ENCODE results near the gene PGM5.
"Not testable (repeated sequence)": the region's sequence is repeated elsewhere in the genome, so short reads cannot be mapped to it uniquely, and the experiment has no call there.

Gene PGM5

DNA sequence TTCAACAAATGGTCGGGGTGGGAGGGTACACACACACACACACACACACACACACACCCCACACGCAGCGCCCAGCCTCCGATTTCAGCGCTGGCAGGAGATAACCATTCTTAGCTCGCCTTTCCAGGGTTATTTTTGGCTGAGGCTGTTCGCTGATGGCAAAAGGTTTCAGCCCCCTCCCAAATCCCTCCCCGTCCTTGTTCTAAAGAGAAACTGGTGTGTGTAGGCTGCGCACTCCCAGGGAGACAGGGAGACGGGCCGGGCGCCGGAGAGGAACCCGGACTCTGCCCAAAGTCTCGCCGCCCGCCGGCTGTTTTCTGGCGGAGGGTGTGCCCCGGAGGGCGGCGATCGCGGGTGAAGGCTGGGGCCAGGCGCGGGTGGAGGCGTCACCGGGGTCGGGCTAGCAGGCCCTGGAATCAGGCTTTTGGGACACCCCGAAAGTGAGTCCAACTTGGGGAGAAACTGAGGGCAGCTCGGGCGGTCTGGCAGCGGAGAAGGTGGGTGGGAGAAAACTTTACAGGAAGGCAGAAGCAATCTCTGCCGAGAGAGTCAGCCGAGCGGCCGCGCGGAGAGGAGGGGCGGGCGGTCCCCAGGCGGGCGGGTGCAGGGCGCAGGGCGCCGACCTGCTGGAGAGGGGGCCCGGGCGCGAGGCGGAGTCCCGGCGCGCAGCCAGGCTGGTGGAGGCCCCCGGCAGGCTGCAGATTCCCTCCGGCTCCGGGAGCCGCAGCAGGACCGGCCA lies at the start of gene PGM5:
TSS of gene PGM5 (plus strand) at position 232 of the 739 bp plus-strand sequence. CDS start 517 bp downstream, outside the sequence.
- DNase-seq = peak; percentile 67

DNA sequence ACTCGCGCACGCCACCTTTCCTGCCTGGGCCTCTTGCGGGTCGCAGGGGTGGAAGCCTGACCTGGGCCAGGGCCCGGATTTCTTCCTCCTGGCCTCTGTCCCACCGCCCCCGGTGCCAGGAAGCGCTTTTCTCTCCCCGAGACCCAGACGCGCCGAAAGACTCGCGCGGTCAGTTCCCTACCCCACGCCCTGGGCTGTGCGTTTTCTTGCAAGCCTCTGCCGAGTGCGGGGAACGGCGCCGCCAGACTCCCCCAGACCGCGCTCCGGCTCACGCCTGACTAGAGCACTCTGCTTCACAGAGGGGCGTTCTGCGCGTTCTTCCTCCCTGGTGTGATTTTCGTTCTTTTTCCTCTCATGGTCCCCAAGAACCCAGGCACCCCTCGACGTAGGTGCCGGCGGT lies 49.3 kb upstream of the PGM5 start:
- not testable (repeated sequence) for DNase-seq

DNA sequence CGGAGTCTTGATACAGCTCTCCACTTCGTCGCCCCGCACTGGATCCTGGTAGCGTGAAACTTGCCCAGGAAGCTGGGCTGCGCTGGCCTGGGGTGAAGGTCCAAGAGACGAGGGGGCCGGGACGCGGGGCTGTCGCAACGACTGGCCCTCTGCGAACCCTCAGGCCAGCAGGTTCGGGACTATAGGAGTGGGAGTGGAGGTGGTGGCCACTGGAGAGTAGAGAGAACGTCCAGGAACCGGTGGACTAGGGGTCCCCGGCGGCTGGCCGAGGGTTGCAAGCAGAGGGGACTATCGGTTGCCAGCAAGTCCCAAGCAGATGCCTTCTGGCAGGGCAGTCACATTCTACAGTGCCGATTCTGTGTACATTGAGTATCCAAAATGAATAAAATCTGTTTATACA lies 48.8 kb upstream of the PGM5 start:
- not testable (repeated sequence) for DNase-seq

DNA sequence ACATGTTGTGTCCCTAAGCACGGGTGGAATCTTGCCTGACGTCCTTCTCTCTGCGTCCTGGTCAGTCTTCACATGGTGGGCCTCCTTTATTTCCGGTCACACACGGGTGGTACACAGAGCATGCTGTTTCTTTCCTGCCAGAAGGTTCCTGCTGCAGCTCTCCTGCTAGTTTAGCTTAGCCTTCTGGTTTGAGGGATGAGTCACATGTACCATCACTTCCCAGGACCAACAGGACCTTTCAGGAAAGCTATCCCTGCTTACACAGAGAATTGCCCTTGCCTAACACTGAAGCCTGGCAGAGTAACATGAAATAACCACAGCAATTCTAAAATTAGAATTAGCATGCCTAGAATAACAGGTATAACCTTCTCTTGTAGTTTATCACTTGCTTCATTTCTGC lies 45.2 kb upstream of the PGM5 start:
- not testable (repeated sequence) for DNase-seq

DNA sequence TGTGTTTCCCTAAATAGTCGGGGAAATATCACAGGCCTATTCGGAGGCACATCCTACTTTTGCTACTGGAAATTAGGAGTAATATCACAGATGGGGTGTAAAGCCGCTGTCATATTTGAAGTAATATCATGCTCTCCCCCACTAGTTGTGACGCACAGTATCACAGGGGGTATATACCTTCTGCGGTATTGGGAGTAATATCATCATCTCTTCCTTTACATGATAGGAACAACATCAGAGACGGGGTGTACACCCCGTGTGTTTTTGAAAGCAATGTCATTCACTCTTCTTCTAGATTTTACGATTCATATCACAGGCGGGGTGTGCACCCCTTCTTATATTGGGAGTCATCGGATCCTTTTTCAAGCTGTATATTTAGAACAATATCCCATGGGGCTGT lies 38.2 kb upstream of the PGM5 start:
- DNase-seq = not testable (repeated sequence)

DNA sequence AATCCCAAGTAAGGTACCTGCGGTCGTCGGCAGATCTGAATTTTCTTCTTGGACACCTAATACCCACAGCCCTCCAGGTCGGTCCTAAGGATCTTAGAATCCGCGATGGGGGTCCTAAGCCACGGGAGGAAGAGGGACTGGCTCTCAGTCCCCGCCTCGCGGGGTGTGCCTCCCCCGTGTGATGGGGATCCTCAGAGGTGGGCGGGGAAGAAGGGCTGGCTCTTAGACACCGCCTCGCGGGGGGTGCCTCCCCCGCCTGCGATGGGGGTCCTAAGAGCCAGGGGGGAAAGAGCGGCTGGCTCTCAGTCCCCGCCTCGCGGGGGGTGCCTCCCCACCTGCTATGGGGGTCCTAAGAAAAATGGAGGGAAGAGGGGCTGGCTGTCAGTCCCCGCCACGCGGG lies 32.7 kb upstream of the PGM5 start:
- DNase-seq = not testable (repeated sequence)

DNA sequence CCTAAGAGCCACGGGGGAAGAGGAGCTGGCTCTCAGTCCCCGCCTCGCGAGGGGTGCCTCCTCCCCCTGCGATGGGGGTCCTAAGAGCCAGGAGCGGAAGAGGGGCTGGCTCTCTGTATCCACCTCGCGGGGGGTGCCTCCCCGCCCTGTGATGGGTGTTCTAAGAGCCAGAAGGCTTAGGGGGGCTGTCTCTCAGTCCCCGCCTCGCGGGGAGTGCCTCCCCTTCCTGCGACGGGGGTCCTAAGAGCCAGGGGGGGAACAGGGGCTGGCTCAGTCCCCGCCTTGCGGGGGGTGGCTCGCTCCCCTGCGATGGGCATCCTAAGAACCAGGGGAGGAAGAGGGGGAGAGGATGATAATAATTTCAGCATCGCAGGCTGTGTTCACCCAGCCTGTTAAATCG lies 31.9 kb upstream of the PGM5 start:
- DNase-seq = not testable (repeated sequence)

DNA sequence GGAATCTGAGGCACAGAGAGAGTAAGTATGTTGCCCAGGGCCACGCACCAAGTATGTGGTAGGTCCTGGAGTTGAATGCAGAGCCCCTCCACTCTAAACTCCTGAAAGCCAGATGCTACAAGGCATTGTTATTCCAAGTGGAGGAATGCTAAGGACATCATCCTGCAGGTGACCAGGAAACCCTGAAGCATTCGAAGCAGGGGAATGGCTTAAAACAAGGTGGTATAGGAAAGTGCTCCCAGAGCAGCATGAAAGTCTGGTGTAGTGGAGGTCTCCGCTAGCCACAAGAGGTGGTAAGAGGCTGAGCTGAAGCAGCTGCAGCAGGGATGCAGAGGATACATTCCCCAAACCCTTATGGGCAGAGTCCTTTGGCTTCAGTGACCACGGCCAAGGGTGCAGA lies 27.3 kb upstream of the PGM5 start:
- DNase-seq = not testable (repeated sequence)

DNA sequence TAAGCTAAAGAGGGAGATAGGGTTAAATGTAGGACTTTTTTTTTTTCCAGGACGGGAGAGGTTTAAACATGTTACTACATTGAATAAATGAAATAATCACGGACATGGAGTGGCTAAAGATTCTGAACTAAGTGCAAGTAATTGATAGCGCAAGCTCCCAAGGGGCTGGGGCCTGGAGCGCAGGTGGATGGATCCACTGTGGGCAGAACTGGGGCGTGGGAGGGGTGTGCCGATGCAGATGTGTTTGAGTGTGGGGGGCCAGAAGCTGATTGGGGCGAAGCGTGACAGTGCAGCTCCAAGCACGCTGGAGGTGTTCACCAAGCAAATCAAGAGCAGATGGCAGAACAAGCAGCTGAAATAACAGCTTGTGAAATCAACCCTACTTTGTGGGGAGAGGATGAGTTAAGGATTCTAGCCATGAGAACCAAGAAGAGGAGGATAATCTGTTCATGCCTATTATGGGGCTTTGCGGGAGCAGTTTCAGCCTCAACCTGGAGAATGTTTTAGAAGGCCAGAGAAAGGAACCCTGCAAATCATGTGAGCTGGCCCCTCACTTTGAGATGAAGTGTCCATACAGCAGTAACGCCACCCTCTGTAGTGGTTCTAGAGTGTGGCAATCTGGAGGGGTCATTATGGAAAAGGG lies 25.8 kb upstream of the PGM5 start:
- not testable (repeated sequence) for DNase-seq

DNA sequence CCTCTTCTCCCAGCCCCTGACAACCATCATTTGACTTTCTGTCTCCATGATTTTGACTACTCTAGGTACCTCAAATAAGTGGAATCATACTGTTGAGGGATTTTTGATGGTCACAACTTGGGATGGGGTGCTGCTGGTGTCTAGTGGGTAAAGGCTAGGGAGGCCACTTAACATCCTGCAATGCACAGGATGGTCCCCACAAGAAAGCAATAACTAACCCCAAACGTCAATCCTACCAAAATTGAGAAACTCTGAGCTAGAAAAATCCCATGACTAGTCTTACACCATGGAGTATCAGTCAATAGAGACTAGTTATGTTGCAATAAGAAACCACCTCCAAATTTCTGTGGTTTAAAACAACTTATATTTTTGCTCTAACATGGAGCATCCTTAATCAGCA lies 24.3 kb upstream of the PGM5 start:
- DNase-seq = not testable (repeated sequence)

DNA sequence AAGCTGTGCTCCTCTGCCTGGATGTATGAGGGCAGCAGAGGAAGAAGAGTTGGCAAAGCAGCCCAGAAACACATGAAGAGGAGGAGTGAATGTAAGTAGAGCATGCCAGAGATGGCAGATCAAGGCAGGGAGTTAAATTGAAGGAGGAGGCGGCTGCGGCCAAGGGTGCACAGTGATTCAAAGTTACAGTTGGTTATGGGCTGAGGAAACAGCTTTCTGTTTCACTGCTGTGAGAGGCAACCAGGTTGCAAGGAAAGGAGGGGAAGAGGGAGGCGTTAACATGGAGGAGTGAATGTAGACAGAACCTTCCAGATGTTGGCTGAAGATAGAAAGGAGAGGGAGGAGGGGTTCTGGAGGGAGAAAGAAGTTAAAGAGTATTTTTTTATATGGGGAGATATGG lies 20.5 kb upstream of the PGM5 start:
- DNase-seq = not testable (repeated sequence)

DNA sequence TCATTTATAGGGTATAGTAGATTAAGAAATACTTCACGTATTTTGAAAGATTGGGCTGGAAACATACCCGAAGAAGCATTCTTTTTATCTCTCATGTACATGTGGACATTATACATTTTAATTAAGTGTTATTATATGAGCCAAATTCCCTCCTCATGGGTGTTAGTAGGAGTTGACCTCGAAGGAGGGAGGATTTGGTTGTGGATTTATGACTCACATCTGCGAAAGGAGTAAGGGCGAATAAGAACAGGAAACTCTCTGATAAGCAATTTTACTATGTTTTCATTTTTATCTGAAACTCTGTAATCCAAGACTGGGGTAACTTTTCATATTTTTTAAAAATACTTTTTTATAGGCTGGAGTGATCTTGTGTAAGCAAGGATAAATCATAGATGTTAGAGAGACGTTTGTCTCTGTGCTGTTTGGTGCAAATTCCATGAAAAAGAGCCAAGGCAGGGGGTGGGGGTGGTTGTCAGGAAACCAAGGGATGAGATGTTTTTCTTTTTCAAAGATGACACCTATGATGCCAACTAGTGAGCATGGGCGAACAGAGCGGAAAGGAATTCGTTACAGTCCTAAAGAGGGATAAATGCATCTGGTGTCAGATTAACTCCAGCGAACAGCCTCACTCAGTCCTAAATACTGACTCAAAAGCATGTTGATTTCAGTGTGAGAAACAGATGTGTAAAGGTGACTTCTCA lies 19.6 kb upstream of the PGM5 start:
- DNase-seq = not testable (repeated sequence)

DNA sequence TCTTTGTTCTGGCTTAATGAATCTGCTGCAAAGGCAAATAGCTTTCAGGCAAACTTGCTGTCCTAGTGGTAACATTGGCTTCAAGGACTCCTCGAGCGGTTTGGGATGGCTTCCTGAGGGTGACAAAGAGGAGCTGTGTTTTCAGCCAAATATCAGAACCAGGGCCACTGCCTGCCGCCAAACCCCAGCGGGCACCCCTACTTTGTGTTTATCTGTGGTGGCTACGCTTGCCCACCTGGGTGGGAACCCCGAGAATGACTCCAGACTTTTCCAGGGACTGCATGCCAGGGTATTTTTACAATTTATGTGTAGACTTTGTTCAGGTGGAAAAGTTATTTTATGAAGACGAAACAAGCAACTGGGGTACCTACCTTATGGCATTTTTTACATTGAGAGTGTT lies 18.4 kb upstream of the PGM5 start:
- not testable (repeated sequence) for DNase-seq

DNA sequence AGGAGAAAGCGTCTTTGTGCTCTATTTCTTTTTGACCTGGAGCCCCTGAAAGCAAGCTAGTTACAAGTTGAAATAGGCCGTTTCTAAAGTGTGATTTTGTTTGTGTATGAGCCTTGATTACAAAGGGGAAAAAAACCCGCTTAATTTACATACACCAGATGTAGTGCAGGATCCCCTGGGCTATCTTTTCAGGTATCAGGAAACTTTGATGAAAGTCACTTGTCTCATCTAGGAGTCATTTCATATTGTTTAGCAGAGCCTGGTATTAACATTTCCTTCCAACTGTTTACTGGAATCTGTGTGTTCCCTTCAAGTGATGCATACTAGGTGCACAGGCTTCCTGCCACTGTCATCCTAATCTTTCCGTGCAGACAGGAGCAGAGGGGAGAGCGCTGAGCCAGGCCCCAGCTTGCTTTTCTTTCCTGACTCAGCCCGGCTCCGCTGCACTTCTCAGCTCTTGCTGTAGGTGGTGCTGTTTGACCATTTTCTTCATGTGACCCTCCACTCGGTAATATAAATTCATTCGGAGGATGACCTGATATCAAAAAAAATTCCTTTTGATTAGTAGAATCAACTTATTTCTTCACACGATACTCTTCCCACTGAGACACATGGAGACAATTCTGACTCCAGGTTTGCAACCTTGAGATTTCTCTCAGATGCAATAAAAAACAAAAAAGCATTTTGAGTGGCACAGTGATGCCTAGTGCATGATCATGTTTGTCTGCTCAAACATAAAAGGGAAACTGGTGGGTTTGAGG lies 14.0 kb upstream of the PGM5 start:
- not testable (repeated sequence) for DNase-seq

DNA sequence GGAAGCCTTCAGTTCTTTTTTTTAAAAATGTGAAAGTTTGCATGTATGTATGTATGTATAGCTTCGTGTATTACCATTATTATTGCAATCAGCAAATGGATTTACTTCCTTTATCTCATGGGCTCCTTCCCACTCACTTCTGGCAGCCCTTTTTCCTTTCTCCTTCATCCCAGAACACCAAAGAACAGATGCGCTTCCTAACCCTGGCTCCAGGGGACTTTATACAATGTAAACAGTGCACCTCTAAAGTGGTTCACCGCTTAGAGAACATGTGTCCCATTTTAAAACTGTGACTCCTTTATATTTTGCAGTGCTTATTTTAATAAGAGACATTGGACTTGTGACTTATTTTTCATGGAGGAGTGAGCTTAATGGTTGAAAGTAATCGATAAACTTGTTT lies 13.2 kb upstream of the PGM5 start:
- not testable (repeated sequence) for DNase-seq

DNA sequence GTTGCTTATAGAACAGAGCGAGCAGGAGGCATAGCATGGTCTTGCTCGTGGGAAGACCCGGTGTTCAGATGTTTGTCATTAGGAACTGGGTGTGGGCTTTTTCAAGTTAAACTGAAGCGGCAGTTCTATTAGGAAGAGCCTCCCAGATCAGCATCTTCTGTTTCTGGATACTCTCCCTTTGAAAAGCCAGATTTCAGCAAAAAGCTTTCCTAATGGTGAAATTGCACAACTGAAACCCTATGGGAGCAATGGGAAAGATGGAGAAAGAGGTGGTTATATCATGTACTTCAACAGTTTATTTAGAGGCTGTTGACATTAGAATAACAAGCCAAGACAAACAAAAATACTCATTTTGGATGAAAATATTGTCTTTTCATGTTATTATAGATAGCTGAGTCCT lies 12.4 kb upstream of the PGM5 start:
- DNase-seq = not testable (repeated sequence)

DNA sequence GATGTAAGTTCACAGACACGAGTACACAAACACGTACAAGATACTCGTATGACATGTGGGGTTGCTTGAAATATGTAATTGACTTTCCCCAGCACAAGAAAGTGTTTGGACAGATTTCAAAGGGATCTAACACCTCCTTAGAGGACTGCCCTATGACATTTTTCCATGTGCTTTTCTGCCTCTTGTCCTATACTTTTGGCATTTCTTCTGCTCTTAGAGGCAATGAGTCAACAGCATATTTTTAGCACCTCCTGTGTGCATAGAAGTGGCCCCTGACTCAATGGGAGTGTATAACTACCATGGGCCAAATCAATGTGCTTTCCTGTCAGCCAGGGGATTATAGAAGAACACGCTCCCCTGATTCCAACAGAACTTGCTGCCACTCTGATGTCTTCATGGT lies 4.7 kb upstream of the PGM5 start:
- DNase-seq = not testable (repeated sequence)

DNA sequence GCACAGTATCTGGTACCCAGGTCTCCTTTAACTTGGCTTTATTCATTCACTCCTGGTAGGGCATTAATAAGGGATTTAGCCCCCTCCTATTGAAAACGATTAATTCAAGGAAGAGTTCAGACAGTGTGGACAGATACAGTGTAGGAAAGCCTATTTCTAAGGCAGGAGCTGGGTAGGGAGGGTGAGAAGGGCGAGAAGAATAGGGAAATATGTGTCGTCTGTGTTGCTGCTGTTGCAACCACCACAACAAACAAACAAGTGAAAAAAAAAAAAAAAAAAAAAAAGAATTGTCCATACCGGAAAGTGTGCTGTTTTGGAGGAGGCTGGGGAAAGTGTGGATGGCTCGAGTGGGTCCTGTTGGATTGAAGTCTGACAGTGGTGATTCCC lies 425 bp upstream of the PGM5 start:
- DNase-seq = peak; percentile 21

DNA sequence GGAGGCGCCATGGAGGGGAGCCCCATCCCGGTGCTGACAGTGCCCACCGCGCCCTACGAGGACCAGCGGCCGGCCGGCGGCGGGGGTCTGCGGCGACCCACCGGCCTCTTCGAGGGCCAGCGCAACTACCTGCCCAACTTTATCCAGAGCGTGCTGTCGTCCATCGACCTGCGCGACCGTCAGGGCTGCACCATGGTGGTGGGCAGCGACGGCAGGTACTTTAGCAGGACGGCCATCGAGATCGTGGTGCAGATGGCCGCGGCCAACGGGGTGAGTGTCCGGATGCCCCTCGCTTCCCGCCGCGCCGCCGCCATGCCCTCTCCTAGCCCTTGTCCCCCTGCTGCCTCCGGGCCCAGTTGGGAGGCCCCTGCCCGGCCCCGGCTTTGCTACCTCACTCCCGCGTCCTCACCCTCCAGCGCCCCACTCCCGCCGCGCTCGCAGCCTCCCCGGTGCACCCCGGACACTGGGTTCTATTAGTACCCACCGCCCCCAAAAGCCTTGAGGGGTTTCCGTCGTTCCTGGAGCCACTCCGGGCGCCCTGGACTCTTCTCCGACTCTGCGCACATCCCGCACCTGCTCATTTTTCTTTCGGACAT lies 806 bp downstream of the PGM5 start:
- DNase-seq = peak; percentile 26

DNA sequence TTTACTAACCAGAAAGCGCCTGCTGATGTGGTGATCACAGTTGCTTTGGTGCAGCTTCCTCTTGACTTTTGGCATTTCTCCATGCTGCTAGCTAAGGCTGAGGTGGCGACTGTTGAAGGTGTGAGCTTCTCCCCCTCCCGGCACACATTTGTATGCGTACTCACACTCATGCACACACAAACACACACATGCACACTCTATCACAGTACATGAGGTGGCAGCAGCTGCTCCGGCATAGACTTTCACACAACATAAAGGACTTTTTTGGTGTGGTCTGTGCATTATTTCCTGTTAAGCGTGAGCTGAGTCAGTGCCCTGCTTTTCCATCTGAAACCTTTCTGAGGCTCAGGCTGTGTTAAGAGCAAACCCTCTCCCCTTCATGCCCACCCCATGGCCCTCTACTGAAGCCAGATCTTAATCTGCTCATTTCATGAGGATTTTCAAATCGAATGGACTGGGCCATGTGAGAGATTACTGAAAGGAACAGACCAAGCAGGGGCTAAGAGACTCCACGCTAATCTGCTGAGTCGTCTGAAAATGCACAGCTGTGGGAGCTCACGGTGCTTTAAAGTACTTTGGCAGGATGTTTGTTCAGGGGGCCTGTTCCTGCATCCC lies 10.6 kb downstream of the PGM5 start:
- peak; percentile 56 for DNase-seq

DNA sequence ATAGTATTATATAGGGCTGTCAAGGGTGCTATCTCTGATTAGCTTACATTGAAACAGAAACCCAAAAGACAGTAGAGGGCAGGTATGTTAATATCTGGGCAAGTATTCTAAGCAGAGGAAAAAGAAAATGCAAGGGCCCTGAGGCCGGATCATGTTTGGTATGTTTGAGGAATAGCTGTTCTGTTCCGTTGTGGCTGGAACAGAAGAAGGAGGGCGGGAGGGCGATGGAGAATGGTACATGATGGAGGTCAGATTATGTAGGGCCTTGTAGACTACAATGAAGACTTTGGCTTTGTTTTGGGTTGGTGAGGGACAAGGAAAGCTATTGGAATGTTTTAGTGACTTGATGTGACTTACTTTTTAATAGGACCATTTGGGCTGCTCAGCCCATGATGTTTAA lies 19.4 kb downstream of the PGM5 start:
- not testable (repeated sequence) for DNase-seq

DNA sequence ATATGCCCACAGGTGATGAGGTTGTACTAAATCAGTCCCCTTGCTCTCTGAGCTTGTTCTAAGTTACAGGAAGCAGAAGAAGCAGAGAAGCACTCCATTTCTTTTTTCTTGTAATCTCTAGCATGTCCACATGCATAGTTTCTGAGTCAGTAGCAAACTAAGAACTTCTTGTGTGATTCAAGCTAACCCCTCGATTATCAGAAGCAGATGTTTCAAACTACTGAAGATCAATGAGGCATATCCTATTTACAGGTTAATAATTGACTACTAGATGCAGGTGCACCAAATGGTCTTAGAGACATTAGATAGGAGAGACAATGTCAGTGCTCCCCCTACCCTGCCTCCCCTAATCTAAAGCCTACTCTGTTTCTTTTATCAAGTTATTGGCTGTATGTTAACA lies 21.3 kb downstream of the PGM5 start:
- not testable (repeated sequence) for DNase-seq

Measured in eye (tissue), 1 donor.